IPS-11a (cell line): ENCODE results near the gene ACSS3.
"Not testable (repeated sequence)": the region's sequence is repeated elsewhere in the genome, so short reads cannot be mapped to it uniquely, and the experiment has no call there.

Source experiments
- H3K4me3 ChIP-seq: one replicate; pipeline ENCODE4 v1.5.1; 2013; ENCODE audit warnings: low read depth, low read length, control low read depth

The ACSS3 gene, protein sequence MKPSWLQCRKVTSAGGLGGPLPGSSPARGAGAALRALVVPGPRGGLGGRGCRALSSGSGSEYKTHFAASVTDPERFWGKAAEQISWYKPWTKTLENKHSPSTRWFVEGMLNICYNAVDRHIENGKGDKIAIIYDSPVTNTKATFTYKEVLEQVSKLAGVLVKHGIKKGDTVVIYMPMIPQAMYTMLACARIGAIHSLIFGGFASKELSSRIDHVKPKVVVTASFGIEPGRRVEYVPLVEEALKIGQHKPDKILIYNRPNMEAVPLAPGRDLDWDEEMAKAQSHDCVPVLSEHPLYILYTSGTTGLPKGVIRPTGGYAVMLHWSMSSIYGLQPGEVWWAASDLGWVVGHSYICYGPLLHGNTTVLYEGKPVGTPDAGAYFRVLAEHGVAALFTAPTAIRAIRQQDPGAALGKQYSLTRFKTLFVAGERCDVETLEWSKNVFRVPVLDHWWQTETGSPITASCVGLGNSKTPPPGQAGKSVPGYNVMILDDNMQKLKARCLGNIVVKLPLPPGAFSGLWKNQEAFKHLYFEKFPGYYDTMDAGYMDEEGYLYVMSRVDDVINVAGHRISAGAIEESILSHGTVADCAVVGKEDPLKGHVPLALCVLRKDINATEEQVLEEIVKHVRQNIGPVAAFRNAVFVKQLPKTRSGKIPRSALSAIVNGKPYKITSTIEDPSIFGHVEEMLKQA

DNA sequence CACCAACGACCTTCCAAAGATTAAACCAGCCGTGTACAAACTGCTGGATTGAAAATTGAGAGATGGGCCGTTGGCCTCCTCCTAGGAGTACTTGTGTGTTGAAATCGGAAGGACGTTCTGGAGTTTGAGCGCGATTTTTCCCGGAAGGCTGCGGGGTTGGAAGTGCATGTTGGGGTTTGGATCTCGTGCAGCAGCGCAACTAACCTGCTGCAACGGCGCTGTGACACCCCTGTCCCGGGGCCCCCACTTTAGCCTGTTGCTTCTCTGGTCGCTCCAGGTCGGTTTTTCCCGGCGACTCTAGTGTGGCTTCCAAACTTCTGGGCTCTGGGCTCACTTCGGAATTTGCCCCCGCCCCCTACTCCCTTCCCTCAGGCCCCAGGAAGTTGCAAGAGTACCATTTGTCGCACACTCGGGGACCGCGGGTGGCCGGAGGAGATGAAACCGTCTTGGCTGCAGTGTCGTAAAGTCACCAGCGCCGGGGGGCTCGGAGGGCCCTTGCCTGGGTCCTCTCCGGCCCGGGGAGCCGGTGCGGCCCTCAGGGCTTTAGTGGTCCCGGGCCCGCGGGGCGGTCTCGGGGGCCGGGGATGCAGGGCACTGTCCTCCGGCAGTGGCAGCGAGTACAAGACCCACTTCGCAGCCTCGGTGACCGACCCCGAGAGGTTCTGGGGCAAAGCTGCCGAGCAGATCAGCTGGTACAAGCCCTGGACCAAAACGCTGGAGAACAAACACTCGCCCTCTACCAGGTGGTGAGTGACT is at the start of gene ACSS3:
Gene ACSS3 (plus strand): TSS at position 394 of the 756 bp plus-strand sequence. CDS start 42 bp downstream, at position 436.
- H3K4me3 ChIP-seq = peak within 1 kb of the TSS; percentile 83

DNA sequence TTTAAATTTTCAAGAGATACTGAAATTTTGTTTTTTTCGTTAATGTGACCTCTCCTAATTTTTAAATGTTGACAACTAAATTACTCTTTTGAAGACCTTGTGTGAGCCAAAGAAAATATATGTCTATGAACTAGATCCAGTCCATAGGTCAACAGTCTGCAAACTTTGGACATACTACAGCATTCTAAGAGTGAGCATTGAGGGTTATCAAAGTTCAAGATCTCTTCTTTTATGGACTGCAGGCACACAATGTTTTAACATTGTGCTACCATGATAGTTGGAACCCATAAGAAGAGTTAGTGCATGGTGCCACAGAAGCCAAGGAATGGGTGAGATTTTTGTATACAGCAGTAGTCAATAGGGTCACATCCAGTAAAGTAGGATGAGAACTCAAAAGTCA is 43.0 kb upstream of the ACSS3 start:
- no peak overlapping the region for H3K4me3 ChIP-seq

DNA sequence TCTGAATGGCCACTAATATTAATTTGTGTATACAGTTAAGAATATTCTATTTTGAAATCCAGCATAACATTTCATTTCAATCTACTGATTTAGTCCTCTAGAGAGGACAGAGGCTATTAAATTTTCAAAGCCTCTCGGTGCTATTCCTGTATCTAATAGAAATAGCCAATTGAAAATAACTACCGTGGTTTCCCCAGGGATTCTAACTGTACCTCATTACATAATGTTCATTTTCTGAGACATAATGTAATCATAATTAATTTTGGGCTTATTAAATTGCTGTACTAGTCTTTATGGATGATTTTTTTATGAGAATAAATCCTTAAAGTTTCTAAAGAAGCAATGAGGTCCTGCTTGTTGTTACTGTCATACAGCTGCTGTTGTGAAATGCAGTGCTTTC is 38.6 kb upstream of the ACSS3 start:
- no peak overlapping the region for H3K4me3 ChIP-seq

DNA sequence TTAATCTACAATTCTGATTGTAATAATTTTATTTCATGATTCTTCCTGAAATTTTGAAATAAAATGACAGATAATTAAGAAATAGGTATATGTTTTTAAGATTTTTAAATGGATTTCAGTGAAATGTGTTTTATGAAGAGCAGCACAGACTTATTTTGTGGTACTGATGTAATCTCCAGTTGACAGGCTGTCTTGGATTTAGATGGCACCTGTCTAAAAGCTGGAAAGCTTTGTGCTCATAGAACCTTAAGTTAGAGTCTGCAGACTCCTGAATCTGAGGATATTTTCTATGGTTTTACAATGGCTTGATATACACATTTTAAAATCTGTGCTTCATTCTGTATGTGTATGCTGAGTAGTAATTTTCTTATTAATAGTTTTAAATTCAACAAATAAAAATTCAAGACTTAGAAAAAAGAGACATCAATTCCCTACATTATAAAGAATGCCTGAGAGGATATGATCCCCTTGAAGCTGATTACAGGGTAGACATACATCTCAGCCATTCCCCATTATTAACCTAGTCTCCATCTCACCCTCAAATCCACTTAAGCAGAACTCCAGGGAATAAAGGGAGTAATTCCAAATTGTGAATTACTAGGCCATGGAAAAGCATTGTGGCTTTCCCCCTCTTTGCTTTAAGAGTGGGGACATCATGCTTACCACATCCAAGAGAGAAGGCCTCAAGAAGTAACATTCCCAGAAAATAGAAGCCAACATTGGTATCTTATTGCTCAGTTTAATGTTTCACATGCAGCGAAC is 33.7 kb upstream of the ACSS3 start:
- no peak overlapping the region for H3K4me3 ChIP-seq

DNA sequence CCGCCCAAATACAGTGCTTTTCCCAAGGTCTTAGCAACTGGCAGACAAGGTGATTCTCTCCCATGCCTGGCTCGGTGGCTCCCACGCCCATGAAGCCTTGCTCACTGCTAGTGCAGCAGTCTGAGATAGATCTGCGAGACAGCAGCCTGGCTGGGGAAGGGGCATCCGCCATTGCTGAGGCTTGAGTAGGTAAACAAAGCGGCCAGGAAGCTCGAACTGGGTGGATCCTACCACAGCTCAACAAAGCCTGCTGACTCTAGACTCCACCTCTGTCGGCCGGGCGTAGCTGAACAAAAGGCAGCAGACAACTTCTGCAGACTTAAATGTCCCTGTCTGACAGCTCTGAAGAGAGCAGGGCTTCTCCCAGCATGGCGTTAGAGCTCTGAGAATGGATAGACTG is 12.9 kb upstream of the ACSS3 start:
- not testable (repeated sequence) for H3K4me3 ChIP-seq

DNA sequence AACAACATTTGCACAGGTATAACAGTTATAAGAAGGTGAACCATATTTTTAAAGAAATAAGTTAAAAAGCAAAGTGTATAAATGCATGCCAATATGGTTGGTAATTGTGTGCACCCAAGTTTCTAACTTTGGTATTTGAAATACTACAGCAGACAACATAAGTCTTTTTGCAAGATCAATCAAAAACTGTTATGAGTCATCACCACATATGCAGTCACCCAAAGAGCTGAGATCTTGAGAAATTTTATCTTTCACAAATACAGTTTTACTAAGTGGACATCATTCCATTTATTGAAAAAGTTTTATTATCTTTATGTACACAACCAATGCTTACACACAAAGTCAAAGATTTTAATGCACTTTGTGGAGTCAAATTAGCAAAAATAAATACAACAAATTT is 7.0 kb upstream of the ACSS3 start:
- H3K4me3 ChIP-seq = no peak overlapping the region

DNA sequence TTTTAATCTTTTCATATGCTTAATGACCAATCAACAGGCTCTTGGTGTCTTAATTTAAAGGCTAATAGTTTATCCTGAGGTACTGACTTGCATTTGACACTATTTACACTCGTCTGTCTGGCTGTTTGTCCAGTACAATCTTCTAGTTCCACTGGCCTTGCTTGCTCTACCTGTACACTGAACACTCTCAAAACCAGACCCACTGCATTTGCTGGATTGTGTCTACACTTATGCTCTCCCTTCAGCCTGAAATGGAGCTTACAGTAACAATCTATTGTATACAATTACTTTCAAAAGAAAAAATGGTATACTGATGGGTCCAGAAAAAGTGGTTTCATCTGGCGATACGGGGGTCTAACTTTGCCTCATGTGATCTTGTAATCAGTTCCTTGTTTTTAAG is 2.3 kb upstream of the ACSS3 start:
- no peak overlapping the region for H3K4me3 ChIP-seq

DNA sequence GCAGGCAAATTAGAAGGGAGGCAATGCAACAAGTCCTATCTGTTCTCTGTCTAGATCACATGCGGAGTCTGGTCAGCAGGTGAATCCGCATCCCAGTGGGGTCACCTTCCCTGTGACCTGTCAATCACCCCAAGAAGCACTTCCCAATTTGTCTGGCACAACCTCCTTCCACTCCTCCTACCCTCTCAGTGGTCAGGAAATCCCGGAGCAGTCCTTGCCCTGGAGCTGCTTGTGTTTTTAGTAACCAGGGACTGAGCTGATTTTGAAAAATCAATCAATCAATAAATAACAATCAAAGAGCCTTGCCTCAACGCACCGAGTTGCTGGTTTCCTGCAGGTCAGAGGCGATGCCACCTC is 572 bp upstream of the ACSS3 start:
- peak overlapping the region; percentile 83 for H3K4me3 ChIP-seq

DNA sequence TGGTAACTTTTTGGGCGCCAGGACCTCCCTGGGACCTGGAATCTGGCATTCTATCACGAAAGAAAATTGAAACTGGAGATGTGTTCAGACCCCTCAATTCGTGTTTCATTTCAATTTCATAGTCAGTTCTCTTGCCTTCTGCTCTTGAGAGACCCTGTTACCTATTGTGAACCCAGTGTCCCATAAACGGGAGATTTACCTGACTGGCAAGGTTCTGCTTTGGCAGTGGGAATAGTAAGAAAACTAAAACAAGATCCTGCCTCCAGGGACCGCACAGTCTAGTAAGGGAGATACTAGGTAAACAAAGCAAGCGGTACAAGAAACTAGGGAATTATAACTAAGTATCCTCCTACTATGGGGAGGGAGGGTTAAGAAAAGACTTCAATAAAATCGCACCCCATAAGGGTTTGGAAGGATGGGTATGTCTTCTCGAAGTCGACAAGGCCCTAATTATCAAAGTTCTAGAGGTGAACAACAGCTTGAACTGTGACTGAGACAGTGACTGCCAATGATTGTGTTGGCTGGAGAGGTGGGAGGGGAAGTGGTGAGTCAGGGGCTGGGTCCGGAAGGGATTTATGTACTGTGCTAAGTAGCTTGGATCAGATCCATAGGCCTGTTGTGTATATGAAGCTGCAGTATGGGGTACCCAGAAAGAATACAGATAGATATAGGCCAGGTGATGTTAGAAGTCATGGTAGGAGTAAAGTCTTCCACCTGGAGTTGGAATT is 754 bp downstream of the ACSS3 start:
- H3K4me3 ChIP-seq = peak overlapping the region; percentile 83

DNA sequence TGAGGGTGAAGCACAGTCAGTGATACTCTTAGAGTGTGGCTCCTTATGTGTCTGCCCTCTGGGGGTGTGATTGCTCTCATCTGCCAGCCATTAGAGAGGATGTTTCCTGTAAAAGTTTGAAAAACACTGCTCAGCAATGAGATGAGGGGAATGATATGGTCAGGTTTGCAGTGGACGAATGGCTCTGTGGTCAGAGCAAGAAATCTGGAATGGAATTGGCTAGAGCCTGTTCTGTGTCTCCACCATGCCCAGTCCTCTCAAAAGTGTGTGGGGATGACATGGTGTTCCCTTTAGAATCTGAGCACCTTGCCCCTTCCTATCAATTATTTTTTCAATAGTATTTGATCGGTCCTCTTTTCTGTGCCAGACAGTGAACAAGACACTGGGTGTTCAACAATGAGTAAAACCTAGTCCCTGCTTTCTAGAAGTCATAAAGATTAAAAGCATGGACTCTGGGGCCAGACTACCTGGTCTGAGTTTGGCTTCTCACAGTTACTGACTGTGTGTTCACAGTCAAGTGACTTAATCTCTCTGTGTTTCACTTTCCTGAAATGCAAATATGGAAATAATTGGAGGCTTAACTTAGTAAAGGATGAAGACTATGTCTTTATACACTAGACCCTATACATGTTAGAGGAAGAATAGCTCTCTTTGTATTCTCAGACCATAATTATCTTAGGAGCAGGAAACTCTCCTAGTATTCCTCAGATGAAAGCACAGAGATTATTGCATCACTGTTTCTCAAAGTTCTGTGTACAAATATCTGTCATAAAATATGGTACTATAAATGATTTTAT is 1.6 kb downstream of the ACSS3 start:
- H3K4me3 ChIP-seq = no peak overlapping the region

DNA sequence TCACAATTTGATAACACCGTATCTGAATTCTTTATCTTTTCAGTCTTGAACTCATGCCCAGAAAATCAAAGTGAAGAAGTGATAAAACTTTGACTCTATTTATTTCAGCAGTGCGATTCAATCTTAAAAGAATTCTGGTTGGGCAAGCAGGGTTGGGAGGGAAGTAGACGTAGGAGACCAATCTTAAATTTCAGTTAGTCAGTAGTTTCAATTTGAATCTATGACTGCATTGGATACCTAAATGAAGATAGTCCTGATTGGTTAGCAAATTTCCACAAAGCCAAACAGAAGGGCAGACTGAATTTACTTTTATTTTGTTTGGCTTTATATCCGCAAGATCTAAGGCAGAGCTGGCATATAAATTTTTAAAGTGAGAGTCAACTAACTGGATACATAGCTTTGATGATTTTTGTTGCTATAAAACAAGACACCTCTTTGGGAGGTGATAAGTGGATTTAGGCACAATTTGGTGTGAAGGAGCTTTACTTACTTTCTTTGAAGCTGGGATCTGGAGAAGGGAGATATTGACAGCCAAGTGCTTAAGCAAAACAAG is 2.6 kb downstream of the ACSS3 start:
- no peak overlapping the region for H3K4me3 ChIP-seq

DNA sequence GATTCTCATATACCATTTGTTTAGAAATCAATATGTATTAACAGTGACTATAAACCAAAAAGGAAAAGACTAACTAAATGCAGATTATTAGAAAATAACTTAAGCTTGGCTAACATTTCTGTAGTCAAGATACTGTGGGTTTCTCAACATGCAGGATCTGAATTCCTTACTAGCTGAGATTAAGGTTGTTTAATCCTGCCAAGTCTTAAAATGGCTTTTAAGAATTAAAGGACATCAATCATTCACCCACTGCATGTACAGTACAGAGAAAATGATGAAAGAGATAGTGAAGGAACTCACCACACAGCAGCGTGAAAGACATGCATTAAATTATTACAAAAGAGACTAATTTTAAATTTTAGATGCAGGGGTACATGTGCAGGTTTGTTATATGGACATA is 3.8 kb downstream of the ACSS3 start:
- H3K4me3 ChIP-seq = no peak overlapping the region

DNA sequence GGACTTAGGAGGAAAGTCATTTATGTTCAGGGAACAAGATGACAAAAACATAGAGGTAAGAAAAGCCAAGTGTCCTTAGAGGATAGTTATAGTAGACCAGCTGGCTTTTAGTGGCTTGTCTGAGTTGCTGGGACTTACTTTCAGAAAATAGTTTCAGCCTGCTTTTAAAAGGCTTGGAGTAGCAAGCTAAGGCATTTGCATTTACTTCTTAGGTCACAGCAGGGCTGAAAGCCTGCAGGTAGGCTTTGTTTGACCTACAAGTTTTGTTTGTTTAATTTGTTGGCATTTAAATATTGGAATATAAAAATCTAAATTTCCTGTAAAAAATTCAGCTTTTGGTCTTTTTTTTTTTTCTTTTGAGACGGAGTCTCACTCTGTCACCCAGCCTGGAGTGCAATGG is 5.1 kb downstream of the ACSS3 start:
- H3K4me3 ChIP-seq = no peak overlapping the region

DNA sequence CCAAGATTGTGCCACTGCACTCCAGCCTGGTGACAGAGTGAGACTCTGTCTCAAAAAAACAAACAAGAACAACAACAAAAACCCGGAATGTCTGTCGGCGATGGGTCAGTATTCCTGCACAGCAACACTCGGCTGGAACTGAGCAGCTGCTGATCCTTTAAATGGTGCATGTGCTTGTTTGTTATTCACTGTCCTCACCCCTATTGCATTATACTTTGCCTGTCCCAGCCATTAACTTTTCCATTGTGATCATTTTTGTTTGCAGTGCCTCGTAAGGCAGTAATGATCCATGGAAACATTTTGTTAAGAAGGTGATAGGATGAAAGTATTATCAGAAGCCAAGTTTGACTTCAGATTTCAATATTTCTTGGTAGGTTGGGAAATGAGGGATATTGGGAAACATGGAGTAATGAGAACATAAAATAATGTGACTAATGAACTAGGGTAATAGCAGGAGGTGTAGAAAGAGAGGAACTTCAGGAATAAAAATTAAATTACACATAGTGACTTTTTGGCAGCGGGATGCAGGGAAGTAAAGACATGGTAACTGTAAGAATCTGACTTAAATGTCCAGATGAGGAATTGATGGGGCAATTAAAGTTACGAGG is 6.1 kb downstream of the ACSS3 start:
- no peak overlapping the region for H3K4me3 ChIP-seq

DNA sequence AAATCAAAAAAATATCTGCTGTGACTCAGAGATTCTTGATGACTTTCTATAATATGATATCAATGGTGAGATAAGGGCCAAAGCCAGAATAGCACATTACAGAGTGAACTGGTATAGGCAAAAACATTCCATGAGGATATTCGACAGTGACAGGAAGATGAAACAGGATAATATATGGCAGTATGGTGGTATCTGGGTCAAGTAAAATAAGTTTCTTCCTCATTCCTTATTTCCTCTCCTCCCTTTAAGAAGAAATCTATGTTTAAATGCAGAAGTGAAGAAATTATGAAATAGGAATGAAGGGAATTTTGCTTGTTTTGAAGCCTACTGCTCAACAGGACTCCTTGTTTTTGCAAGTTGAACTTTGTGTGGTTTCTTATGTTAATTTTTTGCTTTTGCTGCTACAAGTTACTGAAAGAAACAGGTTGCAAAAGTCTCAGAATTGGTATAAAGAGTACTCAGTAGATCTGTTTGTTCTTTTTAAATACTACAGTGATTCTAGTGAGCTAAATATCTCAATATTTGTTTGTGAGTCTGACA is 7.0 kb downstream of the ACSS3 start:
- no peak overlapping the region for H3K4me3 ChIP-seq

DNA sequence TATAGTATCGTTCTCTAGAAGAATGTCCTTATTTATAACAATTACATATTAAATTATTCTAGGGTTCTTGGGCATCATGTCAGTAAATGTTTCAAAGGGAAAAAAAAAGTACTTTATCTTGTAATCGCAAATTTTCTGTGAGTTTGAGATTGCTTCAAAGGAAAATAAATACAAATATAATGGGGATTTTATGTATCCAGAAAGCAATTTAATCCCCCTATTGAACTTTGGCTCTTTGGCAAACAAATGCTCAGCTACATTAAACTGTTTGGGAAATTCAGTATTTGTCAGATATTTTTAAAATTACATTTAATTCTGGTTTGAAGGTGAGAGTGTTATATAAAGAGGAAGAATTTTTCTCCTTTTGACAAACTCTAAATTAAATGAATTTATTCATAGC is 8.0 kb downstream of the ACSS3 start:
- H3K4me3 ChIP-seq = no peak overlapping the region

DNA sequence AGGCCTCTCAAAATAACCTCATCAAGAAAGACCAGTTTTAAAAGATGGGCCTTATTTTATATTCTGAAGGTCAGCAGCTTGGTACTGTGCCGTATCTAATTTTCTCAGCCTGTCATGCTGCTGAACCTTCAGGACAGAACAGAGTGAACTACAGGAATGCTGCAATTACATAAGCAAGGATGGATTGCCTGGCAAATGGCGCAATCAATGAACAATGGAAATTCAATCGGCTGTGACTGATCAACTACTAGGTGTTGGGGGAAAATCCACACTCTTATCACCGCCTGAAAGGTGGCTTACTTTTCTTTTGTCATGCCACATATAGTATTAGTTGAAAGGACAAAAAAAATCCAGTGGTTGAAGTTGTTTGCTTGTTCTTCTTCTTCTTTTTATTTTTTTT is 8.5 kb downstream of the ACSS3 start:
- H3K4me3 ChIP-seq = no peak overlapping the region

DNA sequence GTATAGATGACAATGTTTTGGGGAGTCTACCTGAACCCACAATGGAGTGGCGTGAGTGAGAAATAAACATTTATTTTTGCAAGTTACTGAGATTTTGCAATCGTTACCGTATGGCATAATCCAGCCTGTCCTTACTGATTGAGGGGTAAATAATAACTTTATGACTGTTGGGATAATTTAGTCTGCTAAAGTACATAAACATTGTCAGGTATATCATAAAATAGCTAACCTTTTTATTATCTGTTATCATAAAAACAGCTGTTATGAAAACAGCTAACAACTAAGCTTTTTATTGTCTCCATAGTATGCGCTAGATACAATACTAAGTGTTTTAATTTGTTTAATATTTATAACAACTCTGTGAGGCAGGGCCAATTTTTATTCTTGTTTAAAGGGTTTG is 10.3 kb downstream of the ACSS3 start:
- H3K4me3 ChIP-seq = no peak overlapping the region

DNA sequence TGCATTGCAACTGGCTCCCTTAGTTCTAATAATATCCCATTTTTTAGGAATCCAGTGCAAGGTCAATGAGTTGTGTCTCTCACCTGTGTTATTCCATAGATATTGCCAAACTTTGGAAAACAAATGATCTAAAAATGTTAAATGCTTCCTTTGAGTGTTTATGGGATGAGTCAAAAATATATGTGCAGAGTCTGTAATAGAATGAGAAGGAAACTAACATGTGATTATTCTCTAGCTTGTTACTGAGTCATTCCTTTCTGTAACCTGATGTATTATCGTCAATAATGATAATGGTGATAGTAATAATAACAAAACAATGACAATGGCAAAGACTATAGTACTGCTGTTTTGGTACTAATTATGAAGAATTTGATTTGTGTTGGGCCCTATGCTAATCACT is 11.5 kb downstream of the ACSS3 start:
- H3K4me3 ChIP-seq = no peak overlapping the region
